ENCODE measurements around the gene SBF2.
"Not testable (repeated sequence)": the region's sequence is repeated elsewhere in the genome, so short reads cannot be mapped to it uniquely, and the experiment has no call there.

Gene SBF2

DNA sequence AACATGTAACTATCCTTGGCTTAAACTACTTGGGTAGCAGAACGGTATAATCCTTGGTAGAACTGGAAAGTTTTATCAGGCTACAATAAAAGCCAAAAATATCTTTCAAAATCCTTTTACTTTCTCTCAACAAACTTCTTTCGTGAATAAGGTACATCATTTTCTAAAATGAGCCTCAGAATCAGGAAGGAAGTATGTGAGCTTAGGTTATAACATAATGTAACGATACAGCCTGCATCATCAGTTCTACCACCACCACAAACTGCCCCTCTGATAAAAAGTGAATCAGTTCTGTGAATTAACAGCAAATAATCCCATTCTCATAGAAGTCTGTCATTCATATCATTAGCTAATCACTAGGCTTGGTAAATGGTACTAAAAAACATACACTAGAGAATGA is 244.3 kb downstream of the SBF2 start:
- DNase-seq, result no peak

DNA sequence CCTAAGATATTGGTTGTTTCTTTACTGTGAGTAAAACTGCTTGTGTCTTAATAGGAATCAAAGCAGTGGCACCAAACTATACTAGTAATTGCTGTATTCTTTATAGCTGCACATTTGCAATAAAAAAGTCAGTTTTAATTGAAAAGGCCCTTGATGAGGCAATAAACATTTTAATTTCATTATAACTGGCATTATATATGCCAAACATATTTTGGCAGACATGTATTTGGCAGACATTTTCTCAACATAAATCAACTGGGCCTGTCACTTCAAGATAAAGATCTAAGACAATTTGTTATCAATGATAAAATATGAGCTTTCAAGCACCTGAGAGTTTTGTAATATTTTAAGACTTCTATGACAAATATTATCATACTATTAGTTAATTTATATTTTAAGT is 245.7 kb downstream of the SBF2 start:
- DNase-seq, result no peak

DNA sequence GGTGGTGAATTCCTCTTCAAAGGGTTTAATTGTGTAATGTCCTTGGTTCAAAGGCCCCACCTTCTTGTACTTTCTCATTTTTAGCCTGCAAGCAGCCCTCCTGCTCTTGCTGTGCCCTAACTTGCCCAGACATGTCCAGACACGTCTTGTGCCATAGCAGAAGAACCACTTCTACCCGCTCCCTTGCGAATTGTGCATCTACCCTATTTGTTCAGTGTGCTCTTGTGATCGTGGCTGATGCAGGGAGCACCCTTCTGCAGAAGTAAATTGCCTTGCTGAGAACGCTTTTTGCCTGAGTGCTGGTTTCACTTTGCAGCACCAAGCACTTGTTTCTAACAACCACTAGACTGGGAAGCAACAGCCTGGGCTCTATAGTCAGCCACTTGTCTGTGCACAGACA is 249.4 kb downstream of the SBF2 start:
- peak; percentile 15 for DNase-seq

DNA sequence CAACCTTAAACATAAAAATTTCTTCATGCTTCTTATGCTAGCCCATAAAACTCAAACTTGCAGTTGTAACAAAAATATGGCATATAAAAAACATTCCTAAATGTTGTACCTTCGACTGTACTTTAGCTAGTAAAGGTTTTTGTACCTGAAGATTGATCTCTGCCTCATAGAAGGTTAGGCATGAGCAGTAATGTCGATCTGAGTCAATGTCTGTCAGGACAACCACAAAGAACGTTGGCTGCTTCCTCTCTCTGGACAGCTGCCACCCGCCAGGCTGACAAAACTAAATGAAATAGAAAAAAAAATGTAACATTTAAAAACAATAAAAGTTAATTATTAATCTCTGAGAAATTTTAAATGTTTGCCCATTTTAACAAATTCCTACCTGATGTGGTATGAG is 251.3 kb downstream of the SBF2 start:
- peak; percentile 54 for DNase-seq

DNA sequence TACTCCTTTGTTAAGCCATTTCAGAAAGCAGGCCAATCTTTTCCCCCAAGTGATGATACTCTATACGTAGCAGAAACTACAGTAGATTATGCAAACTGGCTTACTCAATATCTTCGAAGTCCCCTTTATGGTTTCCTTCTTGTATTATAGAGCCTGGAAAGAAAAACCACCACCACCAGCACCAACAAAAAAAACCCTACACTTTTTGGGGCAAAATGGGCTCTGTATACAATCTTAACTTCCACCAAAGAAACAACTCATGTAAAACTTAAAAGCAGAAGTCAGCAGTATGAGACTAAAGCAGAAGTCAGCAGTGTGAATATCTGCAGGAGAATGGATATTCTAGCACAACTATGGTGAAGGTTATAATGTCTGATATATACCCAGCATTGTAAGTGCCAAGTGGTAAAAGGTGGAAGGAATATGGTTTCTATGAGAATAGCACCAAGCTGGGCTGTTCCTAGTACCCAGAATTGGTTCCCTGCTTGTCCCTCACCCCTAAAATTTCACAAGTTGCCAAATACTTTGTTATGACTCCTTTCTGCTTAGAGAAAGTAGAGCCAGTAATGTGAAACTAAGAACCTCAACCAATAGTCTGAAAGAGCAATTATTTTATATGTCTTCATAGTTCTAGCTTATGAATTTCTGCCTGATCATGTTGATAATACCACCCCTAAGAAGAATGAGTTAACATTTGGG is 252.1 kb downstream of the SBF2 start:
- peak; percentile 92 for DNase-seq

DNA sequence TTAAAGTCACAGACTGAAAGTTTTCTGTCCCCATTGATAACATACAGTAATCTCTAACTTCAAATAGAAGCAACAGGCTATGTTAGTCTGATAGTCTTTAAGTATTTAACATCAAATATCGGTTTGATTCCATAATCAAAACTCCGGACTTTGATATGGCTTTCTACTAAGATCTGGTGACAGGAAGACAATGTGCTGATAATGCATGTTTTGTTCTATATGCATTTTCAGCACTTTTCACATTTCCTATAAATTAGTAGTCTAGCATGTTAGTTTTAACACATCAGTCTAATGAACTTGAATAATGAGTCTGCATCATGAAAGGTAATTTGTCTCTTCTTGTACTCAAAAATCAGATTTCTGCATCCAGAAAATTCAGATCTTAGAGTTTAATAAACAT is 252.7 kb downstream of the SBF2 start:
- peak; percentile 16 for DNase-seq

DNA sequence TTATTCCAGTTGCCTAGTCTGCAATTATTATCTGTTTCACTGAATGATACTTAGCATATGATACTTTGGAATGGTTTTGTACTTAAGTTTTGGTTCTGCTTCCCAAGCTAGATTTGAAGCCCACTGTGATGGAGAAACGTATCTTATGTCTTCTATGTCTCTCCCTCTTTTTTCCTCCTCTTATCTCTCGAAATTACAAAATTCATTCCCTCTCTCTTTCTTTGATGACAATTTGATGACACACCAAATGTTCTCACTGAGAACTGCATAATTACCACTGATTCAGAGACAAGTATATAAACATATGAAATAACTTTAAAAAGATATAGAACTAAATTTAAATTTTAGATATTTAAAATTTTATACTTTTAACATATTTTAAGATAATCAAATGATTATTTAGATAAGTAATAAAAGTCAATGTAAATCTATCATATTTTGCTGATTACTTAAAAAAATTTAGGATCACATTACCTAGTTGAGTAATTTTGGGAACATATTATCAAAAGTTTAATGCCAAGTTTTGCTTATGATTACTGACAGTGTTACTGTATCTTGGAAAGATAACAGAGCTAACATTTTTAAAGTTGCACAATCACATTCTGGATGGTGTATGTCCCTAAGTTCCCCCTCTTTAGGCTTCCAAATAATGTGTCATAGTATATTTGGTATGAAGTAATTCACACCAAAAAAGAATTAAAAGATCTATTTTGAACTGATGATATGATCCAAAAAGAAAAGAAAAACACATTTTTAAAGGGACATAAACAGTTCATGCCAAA is 255.3 kb downstream of the SBF2 start:
- peak; percentile 77 for DNase-seq

DNA sequence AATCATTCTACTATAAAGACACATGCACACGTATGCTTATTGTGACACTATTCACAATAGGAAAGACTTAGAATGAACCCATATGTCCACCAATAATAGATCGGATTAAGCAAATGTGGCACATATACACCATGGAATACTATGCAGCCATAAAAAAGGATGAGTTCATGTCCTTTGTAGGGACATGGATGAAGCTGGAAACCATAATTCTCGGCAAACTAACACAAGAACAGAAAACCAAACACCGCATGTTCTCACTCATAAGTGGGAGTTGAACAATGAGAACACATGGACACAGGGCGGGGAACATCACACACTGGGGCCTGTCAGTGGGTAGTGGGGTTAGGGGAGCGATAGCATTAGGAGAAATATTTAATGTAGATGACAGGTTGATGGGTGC is 258.1 kb downstream of the SBF2 start:
- not testable (repeated sequence) for DNase-seq

DNA sequence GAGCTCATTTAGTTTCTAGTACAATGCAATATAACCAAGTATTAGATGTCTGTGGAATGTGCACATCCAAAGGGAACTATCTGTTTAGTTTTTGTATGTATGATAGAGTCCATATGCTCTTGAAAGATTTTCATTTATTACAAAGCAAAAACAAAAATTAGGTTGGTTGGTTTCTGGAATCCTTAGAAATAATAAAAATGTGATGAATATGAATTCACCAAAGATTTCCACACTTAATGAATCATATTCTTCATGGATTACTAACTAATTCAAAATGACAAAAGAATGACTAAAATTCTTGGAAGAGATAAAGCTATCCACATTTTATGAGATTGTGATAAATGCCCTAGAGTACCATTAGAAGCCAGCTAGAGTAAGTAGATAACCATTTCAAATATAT is 261.1 kb downstream of the SBF2 start:
- no peak for DNase-seq

DNA sequence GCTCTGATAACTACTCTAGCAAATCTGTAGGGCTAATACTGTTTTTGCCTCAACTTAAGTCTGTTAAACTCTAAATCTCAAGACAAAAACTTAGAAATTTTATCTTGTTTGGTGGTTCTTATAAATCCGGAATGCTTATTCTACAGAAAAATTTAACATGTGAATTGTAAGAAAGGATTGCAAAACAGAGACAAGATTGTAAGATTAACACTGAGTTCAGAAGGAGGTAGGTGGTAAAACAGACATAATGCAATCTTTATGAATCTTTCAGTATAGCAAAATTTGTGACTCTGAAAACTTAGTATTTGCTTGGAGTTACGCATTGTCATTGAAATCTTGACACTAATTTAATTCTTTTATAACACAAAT is 263.9 kb downstream of the SBF2 start:
- no peak for DNase-seq

DNA sequence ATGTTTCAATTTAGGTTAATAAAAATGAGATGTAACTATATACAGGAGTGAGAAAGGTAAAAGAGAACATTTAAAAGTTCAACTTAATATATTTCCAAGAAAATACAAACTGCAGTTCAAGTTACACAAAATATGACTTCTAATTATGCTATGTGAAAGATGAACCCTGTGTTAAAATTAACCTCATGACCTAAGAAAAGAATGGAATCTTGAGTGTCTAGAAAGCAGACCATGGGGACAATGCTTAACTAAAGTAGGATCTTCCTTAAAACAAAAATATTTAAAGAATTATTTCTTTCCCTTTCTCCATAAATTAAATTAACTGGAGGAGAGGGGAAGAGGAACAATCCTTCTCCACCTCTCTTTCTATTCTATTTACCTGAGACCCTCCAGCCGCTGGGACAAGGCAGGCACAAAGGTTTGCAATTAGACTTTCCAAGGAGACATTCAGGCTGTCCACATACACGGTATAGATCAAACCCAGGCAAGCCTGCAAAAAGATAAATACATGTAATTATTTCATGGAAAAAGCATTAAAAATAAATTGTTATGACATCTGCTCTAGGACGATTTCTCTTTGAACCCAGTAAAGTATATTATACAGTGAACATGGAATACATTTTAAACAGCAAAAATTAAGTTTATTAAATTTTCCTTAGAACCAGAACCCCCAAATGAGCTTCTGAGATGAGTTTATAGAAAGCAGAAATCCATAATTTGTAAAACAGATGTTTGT is 264.5 kb downstream of the SBF2 start:
- DNase-seq, result no peak

DNA sequence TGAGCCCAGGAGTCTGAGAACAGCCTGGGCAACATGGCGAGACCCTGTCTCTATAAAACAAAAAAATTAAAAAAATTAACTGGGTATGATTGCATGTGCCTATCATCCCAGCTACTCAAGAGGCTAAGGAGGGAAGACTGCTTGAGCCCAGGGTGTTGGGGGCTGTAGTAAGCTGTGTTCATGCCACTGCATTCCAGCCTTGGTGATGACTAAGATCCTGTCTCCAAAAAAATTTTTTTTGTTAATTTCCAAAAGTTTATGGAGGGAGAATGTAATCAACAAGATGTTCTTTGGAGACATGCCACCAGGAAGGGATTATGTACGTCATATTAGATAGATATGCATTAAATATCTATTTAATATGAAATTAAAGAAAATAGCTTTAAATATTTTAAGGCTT is 267.5 kb downstream of the SBF2 start:
- DNase-seq, result no peak

DNA sequence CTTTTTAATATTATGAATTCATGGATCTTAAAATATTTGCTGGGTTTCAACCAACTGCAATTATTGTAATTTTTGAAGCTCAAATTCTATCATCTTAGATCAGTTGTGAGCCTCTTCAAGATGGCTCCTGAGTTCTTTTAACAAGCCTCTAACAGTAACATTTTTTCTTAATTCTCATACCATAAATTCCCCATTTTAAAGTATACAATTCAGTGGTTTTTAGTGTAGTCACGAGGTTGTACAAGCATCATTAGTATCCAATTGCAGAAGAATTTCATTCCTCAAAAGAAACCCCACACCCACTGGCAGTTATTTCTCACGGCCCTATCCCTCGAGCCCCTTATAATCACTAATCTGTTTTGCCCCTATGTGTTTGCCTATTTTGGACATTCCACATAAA is 270.8 kb downstream of the SBF2 start:
- DNase-seq, result no peak

DNA sequence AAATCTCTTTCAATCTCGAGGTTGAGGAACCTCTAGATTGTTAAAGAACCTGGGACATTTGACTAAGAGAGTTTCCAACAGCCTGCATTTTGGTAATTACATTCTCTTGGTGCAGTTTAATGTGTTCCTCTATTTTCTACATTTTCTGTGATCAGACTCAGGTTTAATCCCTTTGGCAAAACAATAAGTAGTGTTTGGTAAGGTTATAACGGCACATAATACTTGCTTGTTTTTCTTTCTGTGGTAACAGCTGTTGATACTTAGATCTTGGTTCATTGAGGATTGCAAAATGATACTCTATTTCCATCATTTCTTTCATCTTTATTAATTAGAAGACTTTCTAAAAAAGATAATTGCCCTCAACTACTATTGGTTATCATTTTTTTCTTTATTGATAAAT is 271.3 kb downstream of the SBF2 start:
- no peak for DNase-seq

DNA sequence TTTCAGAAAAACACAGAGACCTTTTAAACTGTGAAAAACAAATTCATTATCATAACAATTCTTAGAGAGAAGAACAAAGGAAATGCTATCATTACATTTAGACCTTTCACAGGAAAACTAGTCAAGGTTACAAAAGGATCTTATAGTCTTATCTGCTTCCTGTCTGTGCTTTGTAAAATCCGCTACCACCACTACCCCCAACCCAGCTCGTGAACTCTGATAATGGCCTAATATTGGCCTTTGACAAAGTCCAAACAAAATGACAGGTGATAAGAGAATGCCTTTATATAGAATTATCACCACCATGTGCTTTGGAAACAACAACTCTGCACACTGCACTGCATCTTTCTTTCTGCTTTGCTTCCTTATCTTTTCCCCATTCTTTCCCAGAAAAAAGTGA is 272.5 kb downstream of the SBF2 start:
- DNase-seq, result no peak

DNA sequence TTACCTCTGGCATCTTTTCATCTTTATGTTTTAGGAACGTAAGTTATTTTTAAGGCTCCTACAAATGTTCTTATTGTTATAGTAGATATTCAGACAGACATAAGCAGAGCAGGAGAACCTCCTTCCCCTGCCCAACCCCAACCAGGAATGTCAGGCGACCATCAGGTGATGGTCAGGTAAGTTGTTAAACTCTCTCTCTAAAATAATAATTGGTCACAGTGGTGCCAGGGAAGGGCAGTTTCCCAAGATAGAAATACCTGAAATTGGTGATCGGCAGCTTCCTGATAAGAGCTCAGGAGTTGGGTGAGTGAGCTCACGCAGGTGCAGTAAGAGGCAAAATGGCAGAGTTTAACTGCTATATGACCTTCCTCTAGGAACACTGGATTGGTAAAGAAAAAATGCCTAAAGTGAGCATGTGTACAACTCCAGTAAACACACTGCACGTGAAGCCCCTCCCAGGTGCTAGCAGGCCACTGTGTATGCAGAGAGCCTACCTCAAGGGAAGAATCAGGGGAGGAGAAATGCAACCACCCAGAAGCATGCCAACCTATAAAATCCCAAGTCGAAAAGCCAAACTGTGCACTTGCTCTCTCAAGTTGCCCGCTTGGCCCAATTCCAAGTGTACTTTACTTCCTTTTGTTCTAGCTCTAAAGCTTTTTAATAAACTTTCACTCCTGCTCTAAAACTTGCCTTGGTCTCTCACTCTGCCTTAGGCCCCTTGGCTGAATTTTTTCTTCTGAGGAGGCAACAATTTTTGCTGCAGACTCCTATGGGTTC is 273.9 kb downstream of the SBF2 start:
- peak; percentile 9 for DNase-seq

DNA sequence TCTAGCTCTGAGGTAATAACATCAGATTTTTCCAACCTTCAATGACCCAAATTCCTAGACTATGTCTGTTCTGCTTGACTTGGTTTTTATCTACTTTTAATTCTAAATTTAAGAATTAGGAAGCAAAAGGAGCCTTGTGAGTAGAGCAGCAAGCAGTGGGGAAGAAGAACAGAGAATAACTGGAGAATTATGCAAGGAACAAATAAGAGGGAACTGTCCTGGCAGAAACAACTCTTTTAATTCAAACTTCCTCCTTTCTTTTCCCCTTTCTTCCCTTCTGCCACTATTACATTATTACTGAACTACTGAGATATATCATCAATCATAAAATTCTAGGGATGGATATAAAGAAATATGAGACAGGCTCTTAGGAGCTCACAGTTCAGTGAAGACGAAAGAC is 276.1 kb downstream of the SBF2 start:
- peak; percentile 61 for DNase-seq

DNA sequence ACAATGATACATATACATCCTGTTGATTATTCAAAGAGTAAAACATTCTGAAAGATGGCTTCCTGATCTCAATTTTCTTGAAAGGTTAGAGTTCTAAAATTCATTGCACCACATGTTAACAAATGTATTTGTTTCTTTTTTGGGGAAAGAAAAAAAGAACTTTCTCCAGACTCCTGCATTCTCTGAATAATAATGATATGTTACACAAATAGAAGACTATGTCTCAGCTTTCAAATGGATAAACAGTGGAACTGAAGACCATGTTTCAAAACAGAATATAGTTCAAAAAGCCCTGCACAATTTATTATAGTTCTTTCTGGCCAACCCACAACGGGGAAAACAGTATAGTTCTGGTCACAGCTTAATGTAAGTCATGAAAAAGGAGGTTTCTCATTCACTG is 277.0 kb downstream of the SBF2 start:
- no peak for DNase-seq

DNA sequence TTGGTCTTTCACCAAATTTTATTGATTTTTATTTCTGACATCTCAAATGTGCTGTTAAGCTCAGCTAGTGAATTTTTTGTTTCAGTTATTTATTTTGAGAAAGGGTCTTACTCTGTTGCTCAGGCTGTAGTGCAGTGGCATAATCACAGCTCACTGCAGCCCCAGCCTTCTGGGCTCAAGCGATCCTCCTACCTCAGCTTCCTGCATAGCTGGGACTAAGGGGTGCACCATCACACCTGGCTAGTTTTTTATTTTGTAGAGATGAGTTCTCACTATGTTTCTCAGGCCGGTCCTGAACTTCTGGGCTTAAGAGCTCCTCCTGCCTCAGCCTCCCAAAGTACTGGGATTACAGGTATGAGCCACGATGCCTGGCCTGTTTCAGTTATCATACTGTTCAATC is 282.0 kb downstream of the SBF2 start:
- DNase-seq, result no peak

DNA sequence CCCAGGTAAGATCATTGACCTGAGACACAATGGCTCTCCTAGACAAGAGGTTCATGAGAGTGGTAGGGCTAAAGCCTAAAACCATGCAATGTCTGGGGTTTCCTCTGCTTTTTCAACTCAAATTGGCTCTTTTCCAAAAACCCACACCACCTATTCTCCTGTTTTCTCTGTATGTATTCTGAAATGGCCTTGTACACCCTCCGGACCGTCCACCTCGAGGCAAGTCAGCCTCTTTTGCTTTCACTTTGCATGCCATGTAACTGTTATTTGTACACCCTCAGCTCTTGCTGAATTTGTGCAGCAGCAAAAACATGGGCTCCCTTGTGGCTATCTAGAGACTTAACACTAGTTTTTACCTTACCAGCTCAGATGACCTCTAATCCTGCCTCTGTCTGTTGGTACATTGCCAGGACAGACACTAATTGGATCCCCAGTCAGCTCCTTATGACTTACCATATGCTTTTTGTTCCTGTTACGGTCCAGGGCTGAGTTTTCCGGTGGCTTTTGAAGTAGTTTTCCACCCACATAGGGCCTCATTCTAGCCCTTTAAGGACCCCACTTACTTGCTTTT is 288.0 kb downstream of the SBF2 start:
- no peak for DNase-seq

DNA sequence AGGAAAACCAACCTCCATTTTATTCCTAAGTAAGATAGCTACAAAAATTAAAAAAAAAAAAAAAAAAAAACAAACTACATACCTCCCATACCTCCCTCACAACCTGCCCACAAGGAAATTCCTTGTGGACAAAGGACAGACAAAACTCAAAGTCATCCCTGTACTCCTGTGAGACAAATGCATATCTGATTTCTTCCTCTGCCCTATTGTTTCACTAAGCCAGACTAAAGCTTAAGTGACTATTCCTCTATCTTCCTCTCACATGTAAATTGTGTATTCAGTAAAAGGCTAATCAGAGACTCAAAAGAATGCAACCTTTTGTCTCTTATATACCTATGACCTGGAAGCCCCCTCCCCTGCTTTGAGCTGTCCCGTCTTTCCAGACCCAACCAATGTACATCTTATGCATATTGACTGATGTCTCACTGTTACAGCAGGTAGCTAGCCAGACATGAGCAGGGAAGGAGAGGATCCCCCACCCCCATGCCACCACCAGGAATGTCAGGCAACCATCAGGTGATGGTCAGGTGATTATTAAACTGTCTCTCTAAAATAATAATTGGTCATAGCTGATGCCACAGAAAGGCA is 289.4 kb downstream of the SBF2 start:
- no peak for DNase-seq

DNA sequence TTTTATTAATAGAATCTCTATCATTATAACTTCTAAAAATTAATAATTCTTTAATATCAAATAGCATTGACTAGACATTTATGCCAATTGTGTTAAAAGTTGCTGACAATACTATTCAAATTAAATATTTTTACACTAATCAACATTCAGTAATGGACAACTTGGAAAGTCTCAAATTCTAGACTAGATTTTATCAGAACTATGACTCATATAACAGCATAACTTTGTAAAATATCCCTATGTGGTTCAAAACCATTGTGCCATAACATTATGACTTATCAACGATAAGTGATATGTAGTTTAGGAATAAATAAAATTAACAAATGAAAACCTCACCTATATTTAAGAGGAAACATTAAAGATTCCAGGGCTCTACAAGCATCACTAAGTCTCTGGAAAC is 291.8 kb downstream of the SBF2 start:
- no peak for DNase-seq

DNA sequence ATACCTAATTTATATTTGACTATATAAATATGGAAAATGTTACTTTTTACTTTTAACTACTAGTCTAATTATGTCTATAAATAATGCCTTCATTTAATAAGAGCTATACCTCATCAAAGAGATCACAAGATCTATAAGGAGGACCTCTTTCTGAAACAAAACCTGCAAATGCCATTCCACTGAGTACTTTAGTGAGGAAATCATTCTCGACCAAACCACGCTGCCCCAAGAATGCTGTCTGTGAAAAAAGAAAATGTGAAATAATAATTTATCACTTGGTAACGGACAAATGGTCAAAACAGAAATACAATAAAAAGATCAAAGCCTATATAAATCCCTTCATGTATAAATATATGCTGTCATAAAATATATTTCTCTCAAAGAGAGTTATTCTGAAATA is 301.7 kb downstream of the SBF2 start:
- no peak for DNase-seq

All from inflammatory macrophage treated with lipopolysaccharide for 4 hours (primary cell).